K562 (cell line): ENCODE measurements around the gene FOXO3. TPM values are rescaled to one million over a fixed set of nuclear protein-coding genes. Genes with fewer than 3 reads are reported as not detected.

Source experiments
- ATF7 ChIP-seq: fragments of 450-650 bp; IDR thresholded peaks from 2 replicates; pipeline ENCODE4 v1.7.1; 2014; ENCODE audit warnings: mild to moderate bottlenecking, moderate library complexity
- CREB3 ChIP-seq: fragments of 450-650 bp; conservative IDR thresholded peaks from 2 replicates; pipeline ENCODE4 v1.6.1; 2016; ENCODE audit warnings: missing genetic modification characterization, low read depth, mild to moderate bottlenecking, missing compliant biosample characterization, moderate library complexity
- FOXA1 ChIP-seq: fragments of 450-650 bp; IDR thresholded peaks from 2 replicates; pipeline ENCODE4 v1.6.1; 2016; ENCODE audit warnings: mild to moderate bottlenecking, borderline replicate concordance
- HIVEP1 ChIP-seq: fragments of 250-450 bp; sonication (Bioruptor Pico); IDR thresholded peaks from 2 replicates; pipeline ENCODE4 v1.4.0; 2020; ENCODE audit warnings: mild to moderate bottlenecking
- HNRNPLL ChIP-seq: fragments of 200-400 bp; formaldehyde crosslinking; IDR thresholded peaks from 2 replicates; pipeline ENCODE4 v1.6.1; 2017; ENCODE audit warnings: low read length, low read depth, mild to moderate bottlenecking; ENCODE audit not compliant: poor library complexity, severe bottlenecking
- HOXB6 ChIP-seq: fragments of 250-450 bp; sonication (Bioruptor Pico); IDR thresholded peaks from 2 replicates; pipeline ENCODE4 v1.5.1; 2022; ENCODE audit warnings: mild to moderate bottlenecking, borderline replicate concordance
- IRF2 ChIP-seq: sonication (generic); formaldehyde crosslinking; IDR thresholded peaks from 2 replicates; pipeline ENCODE4 v1.8.1; 2022; ENCODE audit warnings: mild to moderate bottlenecking, missing genetic modification reagents
- JUND ChIP-seq, 2 experiments: IDR thresholded peaks; 2 replicates in 1 of 2; 3 replicates in 1 of 2; pipeline ENCODE4 v1.6.1; 2011; ENCODE audit warnings: borderline replicate concordance in 2 of 2, low read depth in 2 of 2, low read length in 2 of 2, improper control_type of control experiment in 1 of 2, missing biosample characterization in 1 of 2, missing genetic modification characterization in 1 of 2, missing genetic modification reagents in 1 of 2
- KDM5B ChIP-seq: fragments of 200-600 bp; sonication (generic); IDR thresholded peaks from 2 replicates; pipeline ENCODE4 v1.6.1; 2012; ENCODE audit warnings: low read depth, mild to moderate bottlenecking, moderate library complexity, low read length, control low read depth, inconsistent platforms; ENCODE audit not compliant: insufficient replicate concordance
- NR2C1 ChIP-seq, 2 experiments: fragments of 450-650 bp; IDR thresholded peaks; 2 replicates each; pipeline ENCODE4 v1.6.1; 2017; ENCODE audit warnings: mild to moderate bottlenecking in 2 of 2, antibody characterized with exemption in 1 of 2, inconsistent platforms in 1 of 2, missing compliant biosample characterization in 1 of 2, missing genetic modification characterization in 1 of 2
- PKNOX1 ChIP-seq: fragments of 450-650 bp; IDR thresholded peaks from 2 replicates; pipeline ENCODE4 v1.6.1; 2016
- PTRF ChIP-seq: fragments of 450-650 bp; IDR thresholded peaks from 2 replicates; pipeline ENCODE4 v1.6.1; 2016; ENCODE audit warnings: mild to moderate bottlenecking, missing genetic modification characterization, missing compliant biosample characterization
- PURB ChIP-seq: sonication (generic); formaldehyde crosslinking; IDR thresholded peaks from 2 replicates; pipeline ENCODE4 v1.9.0; 2021; ENCODE audit warnings: low read depth, mild to moderate bottlenecking, missing genetic modification reagents
- SIRT6 ChIP-seq: IDR thresholded peaks from one replicate; pipeline ENCODE4 v1.6.1; 2012; ENCODE audit warnings: low read depth, mild to moderate bottlenecking, control low read depth, inconsistent platforms, low read length, moderate library complexity
- TCF7L2 ChIP-seq: fragments of 150-350 bp; IDR thresholded peaks from 2 replicates; pipeline ENCODE4 v1.6.1; 2016; ENCODE audit warnings: low read depth, mild to moderate bottlenecking, low read length, moderate library complexity
- TFAP4 ChIP-seq: sonication (generic); formaldehyde crosslinking; IDR thresholded peaks from 2 replicates; pipeline ENCODE4 v1.8.0; 2022; ENCODE audit warnings: missing genetic modification reagents, mild to moderate bottlenecking, moderate library complexity, borderline replicate concordance
- THRA ChIP-seq: fragments of 450-650 bp; IDR thresholded peaks from 2 replicates; pipeline ENCODE4 v1.6.1; 2017; ENCODE audit warnings: mild to moderate bottlenecking, moderate library complexity
- XRCC4 ChIP-seq: IDR thresholded peaks from one replicate; pipeline ENCODE4 v1.6.1; 2011; ENCODE audit not compliant: insufficient read depth, insufficient read length; ENCODE audit errors: extremely low read depth
- ZBTB1 ChIP-seq: sonication (generic); formaldehyde crosslinking; IDR thresholded peaks from 2 replicates; pipeline ENCODE4 v1.8.1; 2023; ENCODE audit warnings: missing genetic modification reagents, low read depth, mild to moderate bottlenecking, borderline replicate concordance
- ZBTB2 ChIP-seq: fragments of 450-650 bp; IDR thresholded peaks from 2 replicates; pipeline ENCODE4 v1.6.1; 2016; ENCODE audit warnings: antibody characterized with exemption
- polyA plus RNA-seq, 8 experiments: library from polyadenylated mRNA; depleted of rRNA in 4 of 8; stranded (reverse) in 5 of 8; unstranded in 3 of 8; fragments of >200 nt; fragmentation: Nextera tagmentation in 2 of 8; fragmentation: Illumina TruSeq in 1 of 8; extraction: Ambion mirVana in 2 of 8; extraction: Trizol in 1 of 8; gene quantifications; 2 replicates each; pipeline versions ENCODE4 v1.2.1 to v1.2.3, GENCODE V29; 2011 to 2014; ENCODE audit warnings: inconsistent platforms in 1 of 8, missing spikeins in 1 of 8
- total RNA-seq, 7 experiments: library from RNA; depleted of rRNA in 6 of 7; stranded (reverse); fragments of >200 nt in 6 of 7; fragmentation: Illumina TruSeq in 2 of 7; extraction: Trizol in 2 of 7; gene quantifications; 2 replicates each; pipeline versions ENCODE4 v1.2.1 to v1.2.3, GENCODE V29; 2011 to 2021; ENCODE audit warnings: low replicate concordance in 1 of 7

Gene FOXO3
- total and polyA plus RNA-seq, 9 of the 15 experiments (the other 6 are each of a cell fraction or from before 2014, with no cell fraction given), result 3.0 to 14.6 (median 6.0) TPM

- TF ChIP-seq CREB3 (tag) (0 out of 2 replicates have a peak, but pooled peaks have one; percentile 40), XRCC4 (no peak), JUND (IDR thresholded peaks at IDR 0.05; ENCODE audit: borderline replicate concordance, low read depth, low read length) (no peak), JUND (tag; IDR thresholded peaks at IDR 0.05; ENCODE audit: borderline replicate concordance, low read depth, low read length) (no peak; the same call in 2 of the 3 replicates), ZBTB1 (no peak), ZBTB2 (0 out of 2 replicates have a peak, but pooled peaks have one; percentile 33), TFAP4 (peak; percentile 93), KDM5B (no peak), ATF7 (peak; percentile 15; the same call in 1 of the 2 replicates), HOXB6 (CRISPR knock-in tag) (no peak), SIRT6 (no peak), TCF7L2 (no peak), PURB (CRISPR knock-in tag) (no peak), HIVEP1 (CRISPR knock-in tag) (no peak), FOXA1 (no peak), NR2C1 (IDR thresholded peaks at IDR 0.05) (peak; percentile 53; the same call in 1 of the 2 replicates), NR2C1 (tag; IDR thresholded peaks at IDR 0.05) (peak; percentile 76; the same call in 1 of the 2 replicates), PKNOX1 (peak; percentile 41; the same call in 1 of the 2 replicates), HNRNPLL (no peak), PTRF (tag) (no peak), IRF2 (CRISPR knock-in tag) (no peak), THRA (no peak)
Observed at GRCh38 chr6:108689272-108690161, 128.8 kb downstream of the FOXO3 start (continued).
